Measurements from ENCODE around the gene RNF138.
"Not testable (repeated sequence)": the region's sequence is repeated elsewhere in the genome, so short reads cannot be mapped to it uniquely, and the experiment has no call there.

The RNF138 gene

GRCh38 chr18:32174719-32175118 lies 83.0 kb downstream of the RNF138 start:
- no peak for DNase-seq (ENCODE audit: low read depth in 2 of 2)

- DNase-seq (ENCODE audit: low read depth in 2 of 2) = no peak
Observed at GRCh38 chr18:32175265-32175664, 83.6 kb downstream of the RNF138 start.

- not testable (repeated sequence) for DNase-seq (ENCODE audit: low read depth in 2 of 2)
Observed at GRCh38 chr18:32176745-32177144, 85.1 kb downstream of the RNF138 start.

- no peak for DNase-seq (ENCODE audit: low read depth in 2 of 2)
Observed at GRCh38 chr18:32177530-32177929, 85.9 kb downstream of the RNF138 start.
